Nasal cavity respiratory epithelium epithelial cell of viscerocranial mucosa (primary cell): Measurements from ENCODE around the gene SPCS2. TPM values are rescaled to one million over a fixed set of nuclear protein-coding genes. Genes with fewer than 3 reads are reported as not detected.

Source experiments
- total RNA-seq: library from RNA; depleted of rRNA; stranded (reverse); fragments of >200 nt; gene quantifications from 2 replicates; pipeline ENCODE4 v1.2.3, GENCODE V29; 2014

Gene SPCS2
- 35.9 and 39.8 TPM in 2 replicates for total RNA-seq

GRCh38 chr11:74948898-74949752 lies at the start of gene SPCS2, which contains the start of gene XRRA1:
Gene SPCS2, plus strand, starts transcription at chr11:74949266. Its CDS starts 20 bp downstream, at chr11:74949286.
Gene XRRA1, minus strand, starts transcription at chr11:74949091. Its CDS starts 8,213 bp downstream, at chr11:74940878.

GRCh38 chr11:74988541-74989259 lies 39.6 kb downstream of the SPCS2 start, which contains the start of gene NEU3:
Gene NEU3, plus strand, starts transcription at chr11:74988933. Its CDS starts 128 bp downstream, at chr11:74989061.

Other genes starting within 250 kb of the SPCS2 start
- gene CHRDL2, start 217.8 kb upstream of the SPCS2 start, total RNA-seq: not detected in 2 replicates
- gene RNF169, start 200.4 kb upstream of the SPCS2 start, total RNA-seq: 17.4 and 22.1 TPM in 2 replicates
- 7.9 and 10.7 TPM in 2 replicates for gene XRRA1, start 175 bp upstream of the SPCS2 start, total RNA-seq
- gene NEU3, start 39.7 kb downstream of the SPCS2 start, total RNA-seq: 8.2 and 10.8 TPM in 2 replicates
- not detected in 2 replicates for gene OR2AT4, start 147.6 kb downstream of the SPCS2 start, total RNA-seq
- not detected in 2 replicates for gene SLCO2B1, start 201.8 kb downstream of the SPCS2 start, total RNA-seq